Measurements from ENCODE around the gene CEP112.
"Not testable (repeated sequence)": the region's sequence is repeated elsewhere in the genome, so short reads cannot be mapped to it uniquely, and the experiment has no call there.

CEP112 gene

DNA sequence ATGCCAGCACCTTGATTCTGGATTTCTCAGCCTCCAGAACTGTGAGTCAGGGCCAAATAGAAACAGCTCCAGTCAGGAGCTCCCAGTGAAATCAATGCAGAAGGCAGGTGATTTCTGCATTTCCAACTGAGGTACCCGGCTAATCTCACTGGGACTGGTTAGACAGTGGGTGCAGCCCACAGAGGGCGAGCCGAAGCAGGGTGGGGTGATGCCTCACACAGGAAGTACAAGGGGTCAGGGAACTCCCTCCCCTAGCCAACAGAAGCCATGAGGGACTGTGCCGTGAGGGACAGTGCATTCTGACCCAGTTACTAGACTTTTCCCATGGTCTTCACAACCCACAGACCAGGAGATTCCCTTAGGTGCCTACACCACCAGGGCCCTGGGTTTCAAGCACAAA is 36.9 kb downstream of the CEP112 start:
- DNase-seq (ENCODE audit: low spot score): not testable (repeated sequence)

GRCh38 chr17:66152756-66153155 is 39.2 kb downstream of the CEP112 start:
- no peak for DNase-seq (ENCODE audit: low spot score)

GRCh38 chr17:66150708-66151107 is 41.2 kb downstream of the CEP112 start:
- DNase-seq (ENCODE audit: low spot score): no peak

- DNase-seq (ENCODE audit: low spot score): no peak
These were observed 42.4 kb downstream of the CEP112 start for GRCh38 chr17:66149562-66149961.

GRCh38 chr17:66146394-66146793 is 45.5 kb downstream of the CEP112 start:
- DNase-seq (ENCODE audit: low spot score): no peak

GRCh38 chr17:66143657-66144282 is 48.2 kb downstream of the CEP112 start:
- no peak for DNase-seq (ENCODE audit: low spot score)

DNA sequence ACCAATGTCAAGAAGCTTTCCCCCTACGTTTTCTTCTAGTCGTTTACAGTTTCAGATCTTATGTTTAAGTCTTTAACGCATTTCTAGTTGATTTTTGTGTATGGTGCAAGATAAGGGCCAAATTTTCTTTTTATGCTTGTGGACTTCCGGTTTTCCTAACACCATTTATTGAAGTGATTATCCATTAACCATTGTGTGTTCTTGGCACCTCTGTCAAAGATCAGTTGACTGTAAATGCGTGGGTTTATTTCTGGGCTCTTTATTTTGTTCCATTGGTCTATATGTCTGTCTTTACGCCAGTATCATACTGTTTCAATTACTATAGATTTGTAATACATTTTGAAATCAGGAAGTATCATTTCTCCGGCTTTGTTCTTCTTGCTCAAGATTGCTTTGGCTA is 49.5 kb downstream of the CEP112 start:
- DNase-seq (ENCODE audit: low spot score): no peak

DNA sequence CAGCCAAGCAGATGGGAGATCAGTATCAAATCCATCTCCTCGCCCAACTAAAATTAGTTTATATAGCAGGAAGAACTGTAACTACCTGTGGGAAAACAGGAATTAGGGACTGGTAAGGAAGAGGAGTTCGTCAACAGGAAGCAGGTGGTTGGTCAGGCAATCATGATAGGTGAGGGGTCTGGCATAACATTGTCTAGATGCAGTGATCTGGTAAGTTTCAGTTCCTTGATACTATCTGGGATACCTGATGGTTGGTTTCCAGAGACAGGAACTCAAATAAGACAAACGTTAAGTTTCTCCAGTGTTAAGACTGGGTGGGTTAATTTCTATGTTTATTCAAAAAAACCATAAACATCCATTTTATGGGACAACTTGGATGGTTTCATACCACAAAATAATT is 53.8 kb downstream of the CEP112 start:
- DNase-seq (ENCODE audit: low spot score): no peak

DNA sequence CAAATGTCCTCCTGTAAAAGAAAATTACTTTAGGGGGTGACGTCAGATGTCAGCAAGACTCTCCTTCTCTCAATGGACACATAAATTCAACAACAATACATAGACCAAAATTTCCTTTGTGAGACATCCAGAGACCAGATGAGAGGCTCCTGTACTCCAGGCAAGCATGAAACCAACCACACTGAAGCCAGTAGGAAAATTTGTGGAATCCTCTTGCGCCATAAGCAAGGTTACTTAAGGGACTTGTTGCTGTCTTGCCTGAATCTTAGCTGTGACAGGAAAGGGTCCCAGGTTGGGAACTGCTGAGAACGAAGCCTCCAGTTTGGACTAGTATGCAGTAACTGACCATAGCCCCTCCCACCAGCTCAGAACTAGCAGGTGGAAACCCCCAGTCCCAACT is 56.0 kb downstream of the CEP112 start:
- DNase-seq (ENCODE audit: low spot score): no peak

- no peak for DNase-seq (ENCODE audit: low spot score)
These were observed 56.7 kb downstream of the CEP112 start for GRCh38 chr17:66135219-66135618.

GRCh38 chr17:66129759-66130158 is 62.2 kb downstream of the CEP112 start:
- DNase-seq (ENCODE audit: low spot score): no peak

- DNase-seq (ENCODE audit: low spot score): no peak
These were observed 65.7 kb downstream of the CEP112 start for GRCh38 chr17:66126231-66126630.

DNA sequence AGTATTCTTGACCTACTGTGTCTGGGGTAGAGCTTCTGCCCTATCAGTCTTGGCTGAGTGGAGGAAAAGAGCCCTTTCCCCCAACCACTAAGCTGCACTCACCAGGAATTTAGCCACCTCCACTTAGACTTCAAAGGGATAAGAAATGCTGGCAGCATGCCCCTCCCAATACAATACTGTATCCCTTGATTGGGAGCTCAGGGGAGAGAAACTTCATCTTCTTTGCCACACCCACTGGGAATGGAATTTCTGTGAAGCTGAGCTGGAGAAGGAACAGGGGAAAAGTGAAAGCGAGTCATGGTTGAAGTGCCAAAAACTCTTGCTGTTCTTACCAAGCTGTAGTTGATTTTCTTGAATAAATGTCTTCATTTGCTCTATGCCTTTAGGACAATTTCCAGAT is 68.8 kb downstream of the CEP112 start:
- no peak for DNase-seq (ENCODE audit: low spot score)

GRCh38 chr17:66115246-66115645 is 76.7 kb downstream of the CEP112 start:
- DNase-seq (ENCODE audit: low spot score): no peak

DNA sequence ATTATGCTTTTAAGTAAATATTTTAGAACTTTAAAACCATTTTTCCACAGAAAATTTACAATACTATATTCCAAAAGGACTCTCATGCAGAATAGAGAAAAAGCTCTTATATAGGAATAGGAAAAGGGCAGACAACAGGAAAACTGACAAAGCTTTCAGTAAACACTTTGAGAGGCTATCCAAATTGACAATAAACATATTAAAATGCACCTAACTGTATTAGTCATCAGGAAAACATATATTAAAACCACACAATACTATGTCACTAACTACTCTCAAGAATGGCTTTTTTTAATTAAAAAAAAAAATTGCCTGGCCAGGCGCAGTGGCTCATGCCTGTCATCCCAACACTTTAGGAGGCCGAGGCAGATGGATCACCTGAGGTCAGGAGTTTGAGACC is 77.3 kb downstream of the CEP112 start:
- no peak for DNase-seq (ENCODE audit: low spot score)

DNA sequence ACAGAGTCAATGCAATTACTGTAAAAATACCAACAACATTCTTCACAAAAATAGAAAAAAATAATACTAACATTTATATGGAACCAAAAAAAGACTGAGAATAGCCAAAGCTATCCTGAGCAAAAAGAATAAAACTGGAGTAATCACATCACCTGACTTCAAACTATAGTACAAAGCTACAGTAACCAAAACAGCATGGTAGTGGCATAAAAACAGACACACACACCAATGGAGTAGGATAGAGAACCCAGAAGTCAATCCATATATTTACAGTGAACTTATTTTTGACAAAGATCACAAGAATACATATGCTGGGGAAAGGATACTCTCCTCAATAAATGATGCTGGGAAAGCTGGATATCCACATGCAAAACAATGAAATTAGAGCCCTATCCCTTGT is 84.2 kb downstream of the CEP112 start:
- DNase-seq (ENCODE audit: low spot score): no peak

DNA sequence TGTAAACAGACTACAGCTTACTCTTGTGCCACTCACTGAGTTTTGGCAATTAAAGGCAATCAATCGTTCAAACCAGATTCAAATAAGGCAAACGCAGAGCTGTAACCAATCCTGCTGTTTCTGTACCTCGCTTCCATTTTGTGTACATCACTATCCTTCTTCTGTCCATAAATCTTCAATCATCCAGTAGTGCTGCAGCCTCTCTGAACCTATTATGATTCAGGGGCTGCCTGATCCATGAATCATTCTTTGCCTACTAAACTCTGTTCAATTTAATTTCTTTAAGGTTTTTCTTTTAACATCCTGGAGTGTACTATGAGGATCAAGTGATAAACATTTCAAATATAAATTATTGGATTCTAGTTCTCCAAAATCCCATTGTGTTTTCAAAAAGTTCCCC is 93.9 kb downstream of the CEP112 start:
- DNase-seq (ENCODE audit: low spot score): no peak

- DNase-seq (ENCODE audit: low spot score): no peak
These were observed 97.2 kb downstream of the CEP112 start for GRCh38 chr17:66094727-66095126.

DNA sequence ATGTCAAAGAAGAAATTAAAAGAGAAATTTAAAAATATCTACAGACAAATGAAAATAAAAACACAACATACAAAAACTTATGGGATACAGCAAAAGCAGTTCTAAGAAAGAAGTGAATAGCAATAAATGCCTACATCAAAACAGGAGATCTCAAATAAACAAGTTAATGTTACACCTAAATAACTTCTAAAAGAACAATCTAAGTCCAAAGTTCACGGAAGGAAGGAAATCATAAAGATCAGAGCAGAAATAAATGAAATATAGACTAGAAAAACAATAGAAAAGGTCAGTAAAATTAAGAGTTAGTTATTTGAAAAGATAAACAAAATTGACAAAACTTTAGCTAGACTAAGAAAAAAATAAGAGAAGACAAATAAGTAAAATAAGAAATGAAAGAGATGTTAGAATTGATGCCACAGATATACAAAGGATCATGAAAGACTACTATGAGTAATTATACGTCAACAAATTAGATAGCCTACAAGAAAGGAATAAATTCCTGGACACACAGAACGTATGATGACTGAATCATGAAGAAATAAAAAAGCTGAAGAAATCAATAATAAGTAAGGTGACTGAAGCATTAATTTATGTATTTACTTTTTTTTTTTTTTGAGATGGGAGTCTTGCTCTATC is 100.4 kb downstream of the CEP112 start:
- DNase-seq (ENCODE audit: low spot score): no peak

DNA sequence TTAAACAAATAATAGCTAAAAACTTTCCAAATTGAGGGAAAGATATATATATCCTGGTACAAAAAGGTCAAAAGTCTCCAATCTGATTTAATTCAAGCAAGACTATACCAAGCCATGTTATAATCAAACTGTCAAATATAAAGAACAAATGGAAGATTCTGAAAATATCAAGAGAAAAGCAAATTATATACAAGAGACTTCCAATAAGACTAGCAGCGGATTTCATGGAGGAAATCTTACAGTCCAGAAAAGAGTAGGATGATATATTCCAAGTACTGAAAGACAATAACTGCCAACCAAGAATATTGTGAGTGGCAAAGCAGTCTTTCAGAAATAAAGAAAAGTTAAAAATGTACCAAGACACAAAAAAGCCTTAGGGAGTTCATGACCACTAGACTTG is 102.2 kb downstream of the CEP112 start:
- DNase-seq (ENCODE audit: low spot score): no peak

GRCh38 chr17:66088173-66088572 is 103.8 kb downstream of the CEP112 start:
- no peak for DNase-seq (ENCODE audit: low spot score)

DNA sequence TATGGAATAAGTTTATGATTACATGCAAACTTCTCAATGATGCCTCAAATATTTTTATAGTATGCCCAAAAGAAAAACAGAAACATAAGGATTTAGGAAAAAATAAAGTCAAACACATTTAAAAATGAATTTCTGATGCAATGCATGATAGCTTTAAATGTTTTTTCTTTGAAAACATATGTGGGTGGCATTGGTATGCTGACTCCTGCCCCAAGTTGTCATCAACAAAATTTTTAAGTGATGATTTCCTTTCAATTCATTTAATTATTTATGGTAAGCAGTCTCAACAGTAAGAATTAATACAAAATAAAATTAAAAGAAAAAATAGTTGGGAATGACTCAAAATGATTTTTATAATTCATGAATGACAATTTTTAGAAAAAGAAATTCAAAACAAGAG is 104.9 kb downstream of the CEP112 start:
- no peak for DNase-seq (ENCODE audit: low spot score)

GRCh38 chr17:66085221-66085620 is 106.7 kb downstream of the CEP112 start:
- DNase-seq (ENCODE audit: low spot score): no peak

DNA sequence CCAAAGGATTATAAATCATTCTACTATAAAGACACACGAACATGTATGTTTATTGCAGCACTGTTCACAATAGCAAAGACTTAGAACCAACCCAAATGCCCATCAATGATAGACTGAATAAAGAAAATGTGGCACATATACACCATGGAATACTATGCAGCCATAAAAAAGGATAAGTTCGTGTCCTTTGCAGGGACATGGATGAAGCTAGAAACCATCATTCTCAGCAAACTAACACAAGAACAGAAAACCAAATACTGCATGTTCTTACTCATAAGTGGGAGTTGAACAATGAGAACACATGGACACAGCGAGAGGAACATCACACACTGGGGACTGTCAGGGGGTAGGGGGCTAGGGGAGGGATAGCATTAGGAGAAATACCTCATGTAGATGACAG is 111.3 kb downstream of the CEP112 start:
- DNase-seq (ENCODE audit: low spot score): not testable (repeated sequence)

Data from D341Med (cell line).